Osteocyte (in vitro differentiated cells): ENCODE data around the gene FAM222B. TPM values are rescaled to one million over a fixed set of nuclear protein-coding genes. Genes with fewer than 3 reads are reported as not detected.

Experiments used
- DNase-seq: peaks from one replicate; pipeline ENCODE4 v3.0.0; 2021; ENCODE audit warnings: mixed read lengths; ENCODE audit not compliant: unreplicated experiment; ENCODE audit errors: extremely low spot score
- H3K27ac Mint-ChIP-seq: one replicate; pipeline ENCODE4 v1.8.0; 2021; ENCODE audit warnings: mild to moderate bottlenecking, mixed read lengths; ENCODE audit not compliant: unreplicated experiment
- H3K27me3 Mint-ChIP-seq: one replicate; pipeline ENCODE4 v1.8.0; 2021; ENCODE audit warnings: mixed read lengths; ENCODE audit not compliant: unreplicated experiment
- H3K36me3 Mint-ChIP-seq: one replicate; pipeline ENCODE4 v1.8.0; 2021; ENCODE audit warnings: mixed read lengths; ENCODE audit not compliant: unreplicated experiment
- H3K4me1 Mint-ChIP-seq: one replicate; pipeline ENCODE4 v1.8.0; 2021; ENCODE audit warnings: mixed read lengths; ENCODE audit not compliant: unreplicated experiment
- H3K4me3 Mint-ChIP-seq: one replicate; pipeline ENCODE4 v1.8.0; 2021; ENCODE audit warnings: mild to moderate bottlenecking, moderate library complexity, mixed read lengths; ENCODE audit not compliant: unreplicated experiment
- H3K9me3 Mint-ChIP-seq: one replicate; pipeline ENCODE4 v1.8.0; 2021; ENCODE audit warnings: mixed read lengths; ENCODE audit not compliant: unreplicated experiment
- total RNA-seq: library from RNA; stranded (reverse); gene quantifications from 2 replicates; pipeline ENCODE4 v1.2.1, GENCODE V29; 2021
- TF ChIP-seq, protein P1 (sequence below): fragments of 200-600 bp; sonication (generic); IDR thresholded peaks from 2 replicates; pipeline ENCODE4 v1.5.0; 2021; ENCODE audit warnings: antibody characterized with exemption, mild to moderate bottlenecking, moderate library complexity

FAM222B gene
- total RNA-seq, 1 donor from 2014 or later, result 21.2 TPM

DNA sequence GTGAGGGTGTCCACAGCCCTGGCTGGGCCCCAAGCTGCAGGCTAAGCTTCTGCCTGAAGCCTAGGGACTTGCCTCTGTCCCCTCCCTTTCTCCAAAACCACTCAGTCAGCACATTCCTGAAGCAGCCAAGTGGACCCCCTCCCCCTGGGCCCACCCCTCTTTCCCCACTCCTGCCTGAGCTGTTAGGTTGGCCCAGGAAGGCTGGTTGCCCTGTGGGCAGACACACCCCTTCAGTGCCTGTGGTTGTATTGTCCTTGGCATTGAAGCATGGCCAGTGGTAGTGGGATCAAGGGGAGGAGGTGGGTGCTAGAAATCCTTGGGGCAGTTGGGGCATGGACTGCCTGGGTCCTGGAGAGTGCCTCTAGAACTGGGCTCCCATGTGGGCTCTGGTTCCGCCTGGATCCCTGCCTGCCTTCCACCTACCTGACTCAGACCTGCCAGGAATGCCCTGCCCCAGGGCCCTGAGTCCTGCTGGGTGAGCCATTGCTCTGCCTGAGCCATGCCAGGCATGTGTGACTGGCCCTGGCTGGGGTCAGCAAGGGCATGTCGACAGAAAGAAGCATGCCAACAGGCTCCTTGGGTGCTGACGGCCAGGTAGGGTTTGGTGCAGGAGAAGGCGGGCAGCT is 96.7 kb downstream of the FAM222B start:
- DNase-seq, result no peak
- Mint-ChIP-seq H3K4me3 (peak overlapping the region; percentile 89), H3K9me3 (no peaks in the 10 kb centered on the region), H3K27ac (peak overlapping the region; percentile 89), H3K27me3 (no peaks in the 10 kb centered on the region), H3K36me3 (peaks cover 9% of the 10 kb centered on the region), H3K4me1 (peaks cover 39% of the 10 kb centered on the region)
- TF ChIP-seq, protein P1, sequence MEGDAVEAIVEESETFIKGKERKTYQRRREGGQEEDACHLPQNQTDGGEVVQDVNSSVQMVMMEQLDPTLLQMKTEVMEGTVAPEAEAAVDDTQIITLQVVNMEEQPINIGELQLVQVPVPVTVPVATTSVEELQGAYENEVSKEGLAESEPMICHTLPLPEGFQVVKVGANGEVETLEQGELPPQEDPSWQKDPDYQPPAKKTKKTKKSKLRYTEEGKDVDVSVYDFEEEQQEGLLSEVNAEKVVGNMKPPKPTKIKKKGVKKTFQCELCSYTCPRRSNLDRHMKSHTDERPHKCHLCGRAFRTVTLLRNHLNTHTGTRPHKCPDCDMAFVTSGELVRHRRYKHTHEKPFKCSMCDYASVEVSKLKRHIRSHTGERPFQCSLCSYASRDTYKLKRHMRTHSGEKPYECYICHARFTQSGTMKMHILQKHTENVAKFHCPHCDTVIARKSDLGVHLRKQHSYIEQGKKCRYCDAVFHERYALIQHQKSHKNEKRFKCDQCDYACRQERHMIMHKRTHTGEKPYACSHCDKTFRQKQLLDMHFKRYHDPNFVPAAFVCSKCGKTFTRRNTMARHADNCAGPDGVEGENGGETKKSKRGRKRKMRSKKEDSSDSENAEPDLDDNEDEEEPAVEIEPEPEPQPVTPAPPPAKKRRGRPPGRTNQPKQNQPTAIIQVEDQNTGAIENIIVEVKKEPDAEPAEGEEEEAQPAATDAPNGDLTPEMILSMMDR, result no peak

DNA sequence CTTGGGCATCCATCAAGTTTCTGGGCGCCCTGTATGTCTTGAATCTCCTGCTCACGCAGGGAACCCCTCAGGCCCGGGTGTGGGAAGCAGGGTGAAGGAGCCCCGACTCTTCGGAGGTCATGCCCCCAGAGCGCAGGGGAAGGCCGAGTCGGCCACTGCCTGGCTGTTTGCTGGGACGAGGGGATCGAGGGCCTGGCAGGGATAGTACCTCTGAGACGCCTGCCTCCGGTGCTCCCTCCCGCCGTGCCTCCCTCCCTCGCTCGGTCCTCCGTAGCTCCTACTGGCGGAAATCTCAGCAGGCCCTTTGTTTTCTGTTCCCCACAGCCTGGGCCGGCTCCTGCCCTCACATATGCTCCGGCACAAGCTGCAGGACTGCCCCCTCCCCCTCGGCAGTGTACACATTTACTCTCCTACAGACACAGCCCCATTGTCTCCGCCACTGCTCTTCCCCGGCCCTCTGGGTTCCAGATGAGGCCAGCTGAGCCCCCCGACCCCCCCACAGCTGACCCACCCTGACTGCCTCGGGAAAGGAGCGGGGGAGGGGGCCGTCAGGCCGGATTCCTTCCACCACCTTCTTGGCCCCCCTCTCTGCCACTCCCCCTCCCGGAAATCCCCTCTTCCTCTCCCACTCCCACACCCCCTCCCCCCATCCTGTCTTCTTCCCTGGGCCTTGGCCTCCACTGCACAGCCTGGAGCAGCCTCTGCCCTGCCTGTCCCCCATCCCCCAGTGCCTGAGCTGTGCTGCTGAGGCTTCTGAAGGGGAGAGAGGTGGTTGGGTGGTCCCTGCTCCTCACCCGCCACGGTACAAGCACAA is 97.4 kb downstream of the FAM222B start:
- H3K4me1 Mint-ChIP-seq, result peaks cover 39% of the 10 kb centered on the region
- no peaks in the 10 kb centered on the region for H3K27me3 Mint-ChIP-seq
- TF ChIP-seq, protein P1, result no peak
- DNase-seq, result peak; percentile 86
- H3K27ac Mint-ChIP-seq, result peak overlapping the region; percentile 89
- H3K4me3 Mint-ChIP-seq, result peak overlapping the region; percentile 89
- no peaks in the 10 kb centered on the region for H3K9me3 Mint-ChIP-seq
- peaks cover 9% of the 10 kb centered on the region for H3K36me3 Mint-ChIP-seq

DNA sequence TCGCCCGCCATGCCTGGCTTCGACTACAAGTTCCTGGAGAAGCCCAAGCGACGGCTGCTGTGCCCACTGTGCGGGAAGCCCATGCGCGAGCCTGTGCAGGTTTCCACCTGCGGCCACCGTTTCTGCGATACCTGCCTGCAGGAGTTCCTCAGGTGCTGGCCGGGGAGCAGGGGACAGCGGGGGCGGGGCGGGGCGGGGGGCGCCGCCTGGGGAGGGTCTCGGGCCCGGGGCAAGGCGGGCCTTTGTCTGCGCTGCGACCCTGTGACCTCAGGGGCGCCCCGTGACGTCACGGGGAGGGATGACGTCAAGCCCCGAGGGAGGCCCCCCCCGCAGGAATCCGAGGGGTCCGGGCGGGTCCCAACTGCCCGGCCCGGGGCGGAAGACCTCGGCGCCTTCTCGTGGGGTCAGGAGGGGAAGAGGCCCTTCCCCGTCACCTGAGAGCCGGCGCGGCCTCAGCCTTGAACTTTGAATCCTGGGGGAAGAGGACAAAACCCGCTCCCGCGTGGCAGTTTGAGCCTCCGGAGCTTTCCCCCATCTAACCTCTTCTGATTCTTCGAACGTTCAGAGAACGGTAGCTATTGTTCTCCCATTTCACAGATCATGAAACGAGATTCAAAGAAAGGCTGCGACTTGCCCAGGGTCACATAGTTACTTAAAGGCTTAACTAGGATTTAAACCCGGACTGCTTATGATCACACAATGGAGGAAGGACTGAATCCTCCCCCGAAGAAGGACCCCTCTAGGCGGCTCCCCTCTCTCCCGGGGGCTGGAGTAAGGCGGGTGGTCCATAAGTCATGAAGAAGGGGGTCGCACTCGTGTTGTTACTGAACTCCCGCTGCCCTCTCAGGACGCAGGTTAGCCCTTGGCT is 98.3 kb downstream of the FAM222B start:
- TF ChIP-seq, protein P1, result no peak
- H3K36me3 Mint-ChIP-seq, result peaks cover 9% of the 10 kb centered on the region
- H3K27me3 Mint-ChIP-seq, result no peaks in the 10 kb centered on the region

DNA sequence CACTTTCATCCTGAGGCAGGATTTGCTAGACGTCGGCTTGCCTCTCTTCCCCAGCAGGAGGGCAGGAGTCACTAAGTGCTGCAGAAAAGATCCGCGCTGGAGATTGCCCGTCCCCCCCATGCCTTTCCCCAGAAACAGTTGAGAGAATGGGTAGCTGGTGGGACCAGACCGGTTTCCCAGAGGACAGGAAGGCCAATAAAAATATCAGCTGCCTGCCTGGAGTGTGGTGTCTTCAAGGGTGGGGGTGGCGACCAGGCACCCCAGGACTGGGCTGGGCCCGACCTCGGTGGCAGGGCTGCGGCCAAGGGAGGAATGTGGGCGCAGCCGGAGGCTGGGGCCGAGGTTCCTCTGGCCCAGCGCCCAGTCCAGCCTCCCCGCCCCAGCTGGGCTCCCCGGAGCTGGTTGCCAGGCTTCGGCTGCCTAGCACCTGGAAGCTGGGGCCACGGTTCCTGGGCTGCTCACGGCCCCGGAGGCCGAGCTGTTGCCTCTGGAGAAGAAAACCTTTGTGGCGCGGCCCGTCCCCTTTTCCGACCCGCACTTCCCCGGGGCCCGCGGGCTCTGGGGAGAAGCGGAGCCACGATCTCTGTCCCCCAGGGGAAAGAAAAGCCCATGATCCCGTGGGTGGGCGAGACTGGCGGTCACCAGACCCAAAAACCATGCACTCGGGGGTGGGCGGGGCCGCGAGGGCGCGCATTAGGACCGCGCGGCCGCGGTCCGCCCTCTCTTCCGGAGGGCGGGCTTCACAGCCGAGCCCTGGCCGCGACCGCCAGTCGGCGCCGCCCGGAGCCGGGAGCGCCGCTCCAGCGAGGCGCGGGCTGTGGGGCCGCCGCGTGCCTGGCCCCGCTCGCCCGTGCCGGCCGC is 99.1 kb downstream of the FAM222B start, which contains the start of gene TRAF4:
Gene TRAF4, plus strand, starts transcription at position 769 of the 861 bp plus-strand sequence. CDS start 102 bp downstream, outside the sequence.
- TF ChIP-seq, protein P1, result peak; percentile 34
- no peaks in the 10 kb centered on the region for H3K27me3 Mint-ChIP-seq
- H3K36me3 Mint-ChIP-seq, result peaks cover 6% of the 10 kb centered on the region
- peak within 1 kb of the TSS; percentile 89 for H3K27ac Mint-ChIP-seq
- peak; percentile 94 for DNase-seq
- no peaks in the 10 kb centered on the region for H3K9me3 Mint-ChIP-seq
- peaks cover 33% of the 10 kb centered on the region for H3K4me1 Mint-ChIP-seq
- H3K4me3 Mint-ChIP-seq, result peak within 1 kb of the TSS; percentile 89

More for the DNA sequence above, 98.3 kb downstream of the FAM222B start:
- H3K4me1 Mint-ChIP-seq, result peaks cover 39% of the 10 kb centered on the region
- DNase-seq, result peak; percentile 86
- H3K4me3 Mint-ChIP-seq, result peak overlapping the region; percentile 89
- H3K27ac Mint-ChIP-seq, result peak overlapping the region; percentile 89
- H3K9me3 Mint-ChIP-seq, result no peaks in the 10 kb centered on the region
